Upper lobe of left lung (tissue), 6 donors: ENCODE results near the gene CD2AP. TPM values are rescaled to one million over a fixed set of nuclear protein-coding genes. Genes with fewer than 3 reads are reported as not detected.
"Not testable (repeated sequence)": the region's sequence is repeated elsewhere in the genome, so short reads cannot be mapped to it uniquely, and the experiment has no call there.

Experiments used
- ATAC-seq, 2 donors: fragments of 200-7000 bp; cut with Tn5 transposase; one replicate each; pipeline ENCODE4 v1.9.1; 2022; ENCODE audit warnings: mild to moderate bottlenecking in 2 of 2, moderate library complexity in 2 of 2; ENCODE audit not compliant: low FRiP score in 2 of 2
- DNase-seq, 2 donors: peaks; one replicate each; pipeline ENCODE4 v3.0.0-alpha.2; 2019 to 2020
- H3K27ac ChIP-seq, 4 donors: fragments of 200-600 bp; sonication (generic); one replicate each; pipeline ENCODE4 v1.5.1; 2016 to 2019
- H3K27me3 ChIP-seq, 4 donors: fragments of 200-600 bp; sonication (generic); one replicate each; pipeline ENCODE4 v1.5.1; 2017 to 2019
- H3K36me3 ChIP-seq, 4 donors: fragments of 200-600 bp; sonication (generic); one replicate each; pipeline ENCODE4 v1.5.1; 2016 to 2019
- H3K4me1 ChIP-seq, 4 donors: fragments of 200-600 bp; sonication (generic); one replicate each; pipeline ENCODE4 v1.5.1; 2018 to 2019
- H3K4me3 ChIP-seq, 4 donors: fragments of 200-600 bp; sonication (generic); one replicate each; pipeline ENCODE4 v1.5.1; 2017 to 2019; ENCODE audit warnings: mild to moderate bottlenecking in 2 of 4, moderate library complexity in 1 of 4
- H3K9me3 ChIP-seq, 4 donors: fragments of 200-600 bp; sonication (generic); one replicate each; pipeline ENCODE4 v1.5.1; 2018 to 2019
- CTCF ChIP-seq, 6 experiments: fragments of 450-650 bp in 4 of 6; fragments of 200-600 bp in 2 of 6; sonication (generic) in 2 of 6; IDR thresholded peaks; one replicate each; pipeline ENCODE4 v1.5.1; 2016 to 2019; ENCODE audit warnings: antibody characterized with exemption in 6 of 6
- EP300 ChIP-seq, 4 donors: sonication (generic); formaldehyde crosslinking; IDR thresholded peaks; one replicate each; pipeline ENCODE4 v1.5.1; 2017; ENCODE audit warnings: antibody characterized with exemption in 4 of 4, control low read depth in 2 of 4
- POLR2A ChIP-seq, 4 donors: fragments of 450-650 bp; IDR thresholded peaks; one replicate each; pipeline ENCODE4 v1.5.1; 2016 to 2017; ENCODE audit warnings: antibody characterized with exemption in 4 of 4, mild to moderate bottlenecking in 2 of 4
- POLR2AphosphoS5 ChIP-seq, 2 donors: sonication (generic); formaldehyde crosslinking; IDR thresholded peaks; one replicate each; pipeline ENCODE4 v1.5.1; 2017; ENCODE audit warnings: antibody characterized with exemption in 2 of 2
- WGBS, 2 donors: methylation state at CpG; one replicate each; pipeline ENCODE4 v1.1.5; 2017 to 2018; 5-methylcytosine and 5-hydroxymethylcytosine counted together
- total RNA-seq, 6 donors: library from RNA; depleted of rRNA in 4 of 6; stranded (reverse); fragments of >200 nt in 4 of 6; gene quantifications; one replicate each; pipeline versions ENCODE4 v1.1.0 to v1.2.1, GENCODE V29; 2016 to 2021
- donor health status: DM: no; HTN: no; CAD: no; lungs with moderate emphysema.
- donor health status: DM: no; HTN: yes; CAD: no; lungs with severe emphysema.

CD2AP gene
- total RNA-seq, 6 donors from 2014 or later, result 22.0 to 86.5 (median 29.3) TPM

GRCh38 chr6:47440719-47441118 is 36.9 kb upstream of the CD2AP start:
- H3K27me3 ChIP-seq, result no peaks in the 10 kb centered on the region
- no peak for ATAC-seq
- no peaks in the 10 kb centered on the region for H3K9me3 ChIP-seq
- no peak overlapping the region for H3K27ac ChIP-seq
- H3K4me1 ChIP-seq, result peaks cover 0 to 5% (median 3%) of the 10 kb centered on the region in 4 donors
- 30 to 44% methylated on average over 3 of the region's 3 CpGs for WGBS, 2 donors
- H3K36me3 ChIP-seq, result no peaks in the 10 kb centered on the region
- no peak for DNase-seq
- no peak for TF ChIP-seq POLR2A (IDR thresholded peaks at IDR 0.05)
- TF ChIP-seq EP300 (IDR thresholded peaks at IDR 0.05), result no peak
- TF ChIP-seq POLR2AphosphoS5 (IDR thresholded peaks at IDR 0.05), result no peak
- no peak for TF ChIP-seq CTCF (IDR thresholded peaks at IDR 0.05)
- H3K4me3 ChIP-seq, result no peak overlapping the region

GRCh38 chr6:47444964-47445363 is 32.6 kb upstream of the CD2AP start:
- DNase-seq, H3K4me3 ChIP-seq, H3K4me1 ChIP-seq, ATAC-seq, H3K27ac ChIP-seq, H3K9me3 ChIP-seq, H3K36me3 ChIP-seq, H3K27me3 ChIP-seq: not testable (repeated sequence)
- WGBS, 2 donors, result 88 to 90% methylated on average over 3 of the region's 3 CpGs

GRCh38 chr6:47446669-47447330 is 30.8 kb upstream of the CD2AP start:
- Histone ChIP-seq H3K4me1 (no peaks in the 10 kb centered on the region), H3K9me3 (no peaks in the 10 kb centered on the region), H3K36me3 (no peaks in the 10 kb centered on the region), H3K4me3 (no peak overlapping the region), H3K27me3 (no peaks in the 10 kb centered on the region), H3K27ac (no peak overlapping the region)
- no peak for DNase-seq
- ATAC-seq, result no peak
- WGBS, 2 donors, result 26 to 36% methylated on average over 3 of the region's 3 CpGs
- TF ChIP-seq POLR2A (IDR thresholded peaks at IDR 0.05) (no peak), POLR2AphosphoS5 (IDR thresholded peaks at IDR 0.05) (no peak), CTCF (IDR thresholded peaks at IDR 0.05) (no peak), EP300 (IDR thresholded peaks at IDR 0.05) (no peak)

GRCh38 chr6:47447722-47448121 is 29.9 kb upstream of the CD2AP start:
- Histone ChIP-seq H3K4me3 (no peak overlapping the region), H3K27me3 (no peaks in the 10 kb centered on the region), H3K9me3 (no peaks in the 10 kb centered on the region), H3K36me3 (no peaks in the 10 kb centered on the region), H3K27ac (no peak overlapping the region), H3K4me1 (no peaks in the 10 kb centered on the region)
- ATAC-seq (no peak), DNase-seq (no peak)
- WGBS, 2 donors, result 90 to 93% methylated on average over 1 of the region's 1 CpG
- TF ChIP-seq EP300 (IDR thresholded peaks at IDR 0.05), result no peak
- no peak for TF ChIP-seq POLR2A (IDR thresholded peaks at IDR 0.05)
- no peak for TF ChIP-seq CTCF (IDR thresholded peaks at IDR 0.05)
- TF ChIP-seq POLR2AphosphoS5 (IDR thresholded peaks at IDR 0.05), result no peak

GRCh38 chr6:47451162-47451561 is 26.4 kb upstream of the CD2AP start:
- 100% methylated on average over 2 of the region's 2 CpGs for WGBS, 2 donors

More at GRCh38 chr6:47451162-47451561, 26.4 kb upstream of the CD2AP start:
- Histone ChIP-seq H3K4me1 (no peaks in the 10 kb centered on the region), H3K27me3 (no peaks in the 10 kb centered on the region), H3K27ac (no peak overlapping the region), H3K9me3 (no peaks in the 10 kb centered on the region), H3K36me3 (no peaks in the 10 kb centered on the region), H3K4me3 (no peak overlapping the region)
- TF ChIP-seq POLR2AphosphoS5 (IDR thresholded peaks at IDR 0.05) (no peak), POLR2A (IDR thresholded peaks at IDR 0.05) (no peak), EP300 (IDR thresholded peaks at IDR 0.05) (no peak), CTCF (IDR thresholded peaks at IDR 0.05) (no peak)
- ATAC-seq, result no peak
- DNase-seq, result no peak
